Lung (tissue), 12 donors: ENCODE results near the gene PHF21B. TPM values are rescaled to one million over a fixed set of nuclear protein-coding genes. Genes with fewer than 3 reads are reported as not detected.

Source experiments
- ATAC-seq: fragments of 200-7000 bp; cut with Tn5 transposase; one replicate; pipeline ENCODE4 v1.9.1; 2020; ENCODE audit warnings: moderate number of reproducible peaks; ENCODE audit not compliant: insufficient read depth, low FRiP score
- DNase-seq, 3 donors: peaks; one replicate each; pipeline ENCODE4 v3.0.0-alpha.2; 2013 to 2017
- H3K27ac ChIP-seq, 2 donors: one replicate each; pipeline ENCODE4 v1.5.1; 2013; ENCODE audit warnings: mild to moderate bottlenecking in 2 of 2, moderate library complexity in 2 of 2, control low read depth in 1 of 2, inconsistent platforms in 1 of 2, low read depth in 1 of 2, low read length in 1 of 2
- H3K27me3 ChIP-seq, 3 donors: one replicate each; pipeline ENCODE4 v1.5.1; 2013; ENCODE audit warnings: low read length in 2 of 3; ENCODE audit not compliant: control insufficient read depth in 3 of 3, insufficient read depth in 3 of 3
- H3K36me3 ChIP-seq, 4 donors: one replicate each; pipeline ENCODE4 v1.5.1; 2013; ENCODE audit warnings: low read length in 4 of 4, mild to moderate bottlenecking in 1 of 4, moderate library complexity in 1 of 4; ENCODE audit not compliant: control insufficient read depth in 4 of 4, insufficient read depth in 4 of 4
- H3K4me1 ChIP-seq, 5 donors: one replicate each; pipeline ENCODE4 v1.5.1; 2013; ENCODE audit warnings: low read length in 5 of 5, mild to moderate bottlenecking in 2 of 5, moderate library complexity in 1 of 5; ENCODE audit not compliant: control insufficient read depth in 5 of 5, insufficient read depth in 5 of 5
- H3K4me3 ChIP-seq: one replicate; pipeline ENCODE4 v1.5.1; 2013; ENCODE audit warnings: mild to moderate bottlenecking, control low read depth, moderate library complexity
- H3K9ac ChIP-seq, 2 donors: one replicate each; pipeline ENCODE4 v1.5.1; 2013; ENCODE audit warnings: low read length in 2 of 2, control low read depth in 1 of 2; ENCODE audit not compliant: insufficient read depth in 1 of 2
- H3K9me3 ChIP-seq, 4 donors: one replicate each; pipeline ENCODE4 v1.5.1; 2013; ENCODE audit warnings: low read length in 3 of 4, mild to moderate bottlenecking in 1 of 4, moderate library complexity in 1 of 4; ENCODE audit not compliant: control insufficient read depth in 4 of 4, insufficient read depth in 3 of 4
- CTCF ChIP-seq: IDR thresholded peaks from 2 replicates; pipeline ENCODE4 v1.5.1; 2012; ENCODE audit warnings: mild to moderate bottlenecking; ENCODE audit errors: control extremely low read depth, extremely low read depth
- WGBS, 2 donors: extraction: QIAGEN DNeasy Blood & Tissue Kit; methylation state at CpG; one replicate each; pipeline ENCODE4 v1.1.7; 2013; 5-methylcytosine and 5-hydroxymethylcytosine counted together
- polyA plus RNA-seq, 2 donors: library from polyadenylated mRNA; stranded (reverse); fragments of 200-250 nt; gene quantifications; one replicate each; pipeline ENCODE4 v1.2.1, GENCODE V29; 2013
- total RNA-seq, 2 donors: library from RNA; depleted of rRNA in 1 of 2; stranded (reverse); fragments of >200 nt in 1 of 2; gene quantifications; one replicate each; pipeline ENCODE4 v1.2.1, GENCODE V29; 2014 to 2021
- donor health status: control.
- donor health status: control.
- donor health status: Bipolar disorder and iron deficiency.
- donor health status: healthy.
- donor health status: DM: yes; HTN: yes; CAD: no.

PHF21B gene
- total and polyA plus RNA-seq, 4 donors: 0.03 to 0.43 (median 0.26) TPM

DNA sequence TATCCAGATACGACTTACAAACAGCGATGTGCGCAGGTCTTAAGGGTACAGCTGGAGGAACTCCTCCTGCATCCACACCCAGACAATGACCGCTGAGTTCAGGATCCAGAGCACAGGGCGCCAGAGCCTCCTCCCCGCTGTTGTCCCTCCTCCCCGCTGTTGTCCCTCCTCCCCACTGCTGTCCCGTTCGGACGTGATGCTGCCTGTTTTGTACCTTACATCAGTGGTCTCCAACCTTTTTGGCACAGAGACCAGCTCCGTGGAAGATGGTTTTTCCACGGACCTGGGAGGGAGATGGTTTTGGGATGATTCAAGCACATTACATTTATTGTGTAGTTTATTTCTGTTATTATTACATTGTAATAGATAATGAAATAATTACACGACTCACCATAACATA, 62.0 kb downstream of the PHF21B start:
- DNase-seq (no peak), ATAC-seq (no peak)
- H3K9me3 ChIP-seq: peaks cover 0 to 6% (median 0%) of the 10 kb centered on the region in 4 donors
- H3K27me3 ChIP-seq: no peaks in the 10 kb centered on the region
- H3K27ac ChIP-seq: no peak overlapping the region
- TF ChIP-seq CTCF: no peak
- no peak overlapping the region for H3K9ac ChIP-seq
- H3K4me3 ChIP-seq: no peak overlapping the region
- 85 to 95% methylated on average over 13 of the region's 13 CpGs for WGBS, 2 donors
- no peaks in the 10 kb centered on the region for H3K36me3 ChIP-seq
- no peaks in the 10 kb centered on the region for H3K4me1 ChIP-seq

DNA sequence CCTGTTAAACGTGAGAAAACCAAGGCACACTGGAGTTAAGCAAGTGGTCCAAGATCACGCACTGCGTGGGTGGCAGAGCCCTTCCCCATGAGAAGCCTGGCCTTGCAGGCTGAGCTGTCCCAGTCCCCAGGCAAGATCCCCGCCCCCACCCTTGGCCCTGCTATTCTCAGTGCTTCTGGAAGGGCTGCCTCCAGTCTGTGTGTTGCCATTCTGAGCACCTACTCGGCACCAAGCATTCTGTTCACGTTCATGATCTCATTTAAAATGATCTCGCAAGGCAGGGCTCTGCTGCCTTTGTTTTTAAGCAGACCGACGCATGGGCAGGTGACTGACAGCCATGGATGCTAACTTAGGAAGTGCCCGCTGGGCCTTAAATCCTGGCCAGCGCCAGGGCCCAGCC, 62.8 kb downstream of the PHF21B start:
- H3K36me3 ChIP-seq: no peaks in the 10 kb centered on the region
- no peak for DNase-seq
- H3K27ac ChIP-seq: no peak overlapping the region
- peaks cover 0 to 6% (median 0%) of the 10 kb centered on the region in 4 donors for H3K9me3 ChIP-seq
- WGBS, 2 donors: 87 to 89% methylated on average over 11 of the region's 11 CpGs
- no peak for ATAC-seq
- H3K4me3 ChIP-seq: no peak overlapping the region
- no peak for TF ChIP-seq CTCF
- H3K4me1 ChIP-seq: no peaks in the 10 kb centered on the region
- no peaks in the 10 kb centered on the region for H3K27me3 ChIP-seq
- H3K9ac ChIP-seq: no peak overlapping the region

DNA sequence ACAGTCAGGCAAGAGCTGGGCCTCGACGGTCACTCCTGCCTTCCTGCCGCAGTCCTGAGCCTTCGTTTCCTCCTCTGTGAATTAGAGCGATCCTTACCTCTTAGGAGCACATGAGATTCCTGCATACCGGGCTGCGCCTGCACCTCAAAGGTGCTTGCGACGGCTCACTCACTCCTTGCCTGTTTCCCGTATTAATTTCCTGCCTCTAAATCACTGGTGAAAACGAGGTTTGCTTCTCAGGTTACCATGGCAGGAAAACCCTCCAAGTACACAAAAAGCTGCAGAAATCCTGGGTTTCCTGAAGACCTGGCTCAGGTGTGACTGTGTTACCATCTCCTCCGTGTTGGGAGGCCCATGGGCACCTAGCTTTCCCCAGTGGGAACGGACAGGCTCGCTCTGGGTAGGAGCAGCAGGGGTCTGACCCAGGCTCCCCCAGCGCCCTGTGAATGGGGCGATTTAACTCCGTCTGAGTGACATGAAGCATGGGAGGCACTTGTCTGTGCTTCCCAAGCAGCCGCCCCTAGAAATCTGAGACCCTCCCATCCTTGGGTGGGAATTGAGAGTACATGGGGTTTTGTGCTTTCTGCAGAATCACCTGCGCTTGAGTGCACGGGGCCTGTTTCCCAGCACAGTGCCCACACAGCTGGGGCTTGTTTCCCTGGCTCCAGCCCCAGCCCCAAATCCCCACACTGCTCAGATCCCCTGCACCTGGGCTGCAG, 64.8 kb downstream of the PHF21B start:
- no peak overlapping the region for H3K27ac ChIP-seq
- TF ChIP-seq CTCF: no peak
- ATAC-seq: no peak
- H3K4me1 ChIP-seq: no peaks in the 10 kb centered on the region
- H3K27me3 ChIP-seq: no peaks in the 10 kb centered on the region
- H3K9me3 ChIP-seq: no peaks in the 10 kb centered on the region
- 50 to 57% methylated on average over 20 of the region's 20 CpGs for WGBS, 2 donors
- DNase-seq: peak in 1 of 3 donors; percentile 19
- no peak overlapping the region for H3K9ac ChIP-seq
- H3K4me3 ChIP-seq: no peak overlapping the region
- no peaks in the 10 kb centered on the region for H3K36me3 ChIP-seq
